CD14-positive monocyte (primary cell): ENCODE results near the gene FAM131A. TPM values are rescaled to one million over a fixed set of nuclear protein-coding genes. Genes with fewer than 3 reads are reported as not detected.

Experiments used
- DNase-seq, 3 donors: peaks; one replicate each; pipeline ENCODE4 v3.0.0-alpha.2; 2011 to 2022
- H2AFZ ChIP-seq: 2 replicates; pipeline ENCODE4 v1.6.0; 2012; ENCODE audit warnings: mild to moderate bottlenecking, low read depth, low read length, inconsistent platforms; ENCODE audit not compliant: insufficient read depth, poor library complexity, severe bottlenecking
- H3K27ac ChIP-seq, 2 donors: 1 replicate in 1 of 2; 2 replicates in 1 of 2; pipeline ENCODE4 v1.5.1; 2012 to 2013; ENCODE audit warnings: low read length in 2 of 2, control low read depth in 1 of 2, inconsistent platforms in 1 of 2, low read depth in 1 of 2, mild to moderate bottlenecking in 1 of 2
- H3K27me3 ChIP-seq, 2 donors: one replicate each; pipeline versions ENCODE4 v1.6.0 to v1.6.1; 2011 to 2013; ENCODE audit warnings: low read length in 2 of 2; ENCODE audit not compliant: control insufficient read depth in 2 of 2, insufficient read depth in 2 of 2
- H3K36me3 ChIP-seq, 2 donors: replicated peaks in 1 of 2; 1 replicate in 1 of 2; 2 replicates in 1 of 2; pipeline versions ENCODE4 v1.5.1 to v1.6.1; 2012 to 2013; ENCODE audit warnings: low read length in 2 of 2, control low read depth in 1 of 2, inconsistent platforms in 1 of 2, mild to moderate bottlenecking in 1 of 2; ENCODE audit not compliant: insufficient read depth in 2 of 2, control insufficient read depth in 1 of 2
- H3K4me1 ChIP-seq, 2 donors: 1 replicate in 1 of 2; 2 replicates in 1 of 2; pipeline versions ENCODE4 v1.5.1 to v1.6.1; 2012 to 2013; ENCODE audit warnings: low read length in 2 of 2, control low read depth in 1 of 2, inconsistent platforms in 1 of 2, mild to moderate bottlenecking in 1 of 2, moderate library complexity in 1 of 2; ENCODE audit not compliant: insufficient read depth in 2 of 2, control insufficient read depth in 1 of 2
- H3K4me2 ChIP-seq: replicated peaks from 2 replicates; pipeline ENCODE3; 2012; ENCODE audit warnings: low read length, moderate library complexity, mild to moderate bottlenecking; ENCODE audit not compliant: poor library complexity, severe bottlenecking; ENCODE audit errors: extremely low read depth
- H3K4me3 ChIP-seq, 3 experiments: fragments of 200-600 bp in 1 of 3; sonication (generic) in 1 of 3; replicated peaks in 1 of 3; 1 replicate in 2 of 3; 2 replicates in 1 of 3; pipeline ENCODE4 v1.5.1; 2011 to 2013; ENCODE audit warnings: low read length in 3 of 3, mild to moderate bottlenecking in 3 of 3, control low read depth in 2 of 3, low read depth in 2 of 3, inconsistent platforms in 1 of 3, moderate library complexity in 1 of 3
- H3K79me2 ChIP-seq: 2 replicates; pipeline ENCODE4 v1.6.0; 2012; ENCODE audit warnings: mild to moderate bottlenecking, control low read depth, inconsistent platforms, low read length, moderate library complexity; ENCODE audit not compliant: insufficient read depth
- H3K9ac ChIP-seq: 2 replicates; pipeline ENCODE4 v1.6.0; 2017; ENCODE audit warnings: low read length, mild to moderate bottlenecking; ENCODE audit not compliant: insufficient read depth, poor library complexity, severe bottlenecking
- H3K9me3 ChIP-seq, 2 donors: replicated peaks in 1 of 2; 1 replicate in 1 of 2; 2 replicates in 1 of 2; pipeline versions ENCODE4 v1.5.1 to v1.6.1; 2012 to 2013; ENCODE audit warnings: low read length in 2 of 2, control low read depth in 1 of 2; ENCODE audit not compliant: control insufficient read depth in 1 of 2, insufficient read depth in 1 of 2
- H4K20me1 ChIP-seq: 2 replicates; pipeline ENCODE4 v1.6.0; 2012; ENCODE audit warnings: mild to moderate bottlenecking, low read length, control low read depth, moderate library complexity; ENCODE audit not compliant: insufficient read depth
- H3K27ac Mint-ChIP-seq, 7 donors: one replicate each; pipeline ENCODE4 v1.8.0; 2020; ENCODE audit warnings: mild to moderate bottlenecking in 7 of 7, mixed read lengths in 7 of 7, moderate library complexity in 6 of 7, inconsistent platforms in 2 of 7
- H3K27me3 Mint-ChIP-seq, 3 donors: one replicate each; pipeline ENCODE4 v1.8.0; 2021 to 2022; ENCODE audit warnings: low read depth in 3 of 3, mild to moderate bottlenecking in 3 of 3, mixed read lengths in 3 of 3, moderate library complexity in 3 of 3, inconsistent platforms in 1 of 3
- H3K36me3 Mint-ChIP-seq, 2 donors: one replicate each; pipeline ENCODE4 v1.8.0; 2020; ENCODE audit warnings: mixed read lengths in 2 of 2, inconsistent platforms in 1 of 2, mild to moderate bottlenecking in 1 of 2
- H3K4me1 Mint-ChIP-seq: one replicate; pipeline ENCODE4 v1.8.0; 2020; ENCODE audit warnings: mild to moderate bottlenecking, mixed read lengths
- H3K4me3 Mint-ChIP-seq, 2 donors: one replicate each; pipeline ENCODE4 v1.8.0; 2020; ENCODE audit warnings: mild to moderate bottlenecking in 2 of 2, mixed read lengths in 2 of 2, moderate library complexity in 1 of 2
- H3K9me3 Mint-ChIP-seq, 7 donors: one replicate each; pipeline ENCODE4 v1.8.0; 2020 to 2022; ENCODE audit warnings: mixed read lengths in 7 of 7, mild to moderate bottlenecking in 6 of 7, moderate library complexity in 6 of 7, inconsistent platforms in 2 of 7
- CTCF ChIP-seq: fragments of 200-600 bp; IDR thresholded peaks from one replicate; pipeline ENCODE4 v1.8.0; 2022; ENCODE audit warnings: antibody characterized with exemption, mild to moderate bottlenecking
- WGBS: methylation state at CpG from one replicate; pipeline ENCODE4 v1.1.5; 2013; ENCODE audit warnings: missing lambda C conversion rate; ENCODE audit not compliant: insufficient coverage; 5-methylcytosine and 5-hydroxymethylcytosine counted together
- intact Hi-C, 2 donors: fragments of 100-400 bp; cut with micrococcal nuclease; formaldehyde crosslinking; loops; one replicate each; pipeline versions ENCODE4 v1.15.0 to v1.15.1; 2023
- polyA plus RNA-seq, 3 donors: library from polyadenylated mRNA; depleted of rRNA in 1 of 3; unstranded in 2 of 3; stranded (reverse) in 1 of 3; fragments of 300-500 nt in 2 of 3; fragments of >200 nt in 1 of 3; fragmentation: Illumina TruSeq in 2 of 3; gene quantifications; 1 replicate in 2 of 3; 2 replicates in 1 of 3; pipeline ENCODE4 v1.2.3, GENCODE V29; 2012 to 2021

FAM131A gene
- polyA plus RNA-seq, 3 donors = 5.8 to 30.6 (median 7.7) TPM

GRCh38 chr3:184380185-184380626, 42.8 kb downstream of the FAM131A start:
- Histone ChIP-seq H3K4me3 (peak overlapping the region in 1 of 3 experiments; percentile 60), H3K9me3 (peaks cover 0 to 10% of the 10 kb centered on the region in 2 donors), H3K4me2 (peak overlapping the region; percentile 59), H2AFZ (peak overlapping the region; percentile 53), H3K27me3 (peaks cover 30 to 69% of the 10 kb centered on the region in 2 donors), H3K79me2 (no peaks in the 10 kb centered on the region), H3K9ac (no peak overlapping the region), H4K20me1 (no peaks in the 10 kb centered on the region), H3K36me3 (no peaks in the 10 kb centered on the region), H3K27ac (no peak overlapping the region), H3K4me1 (peaks cover 13 to 19% of the 10 kb centered on the region in 2 donors)
- no peak overlapping the region for H3K4me3 Mint-ChIP-seq
- H3K27ac Mint-ChIP-seq = no peak overlapping the region
- peaks cover 0 to 8% of the 10 kb centered on the region in 2 donors for H3K36me3 Mint-ChIP-seq
- intact Hi-C loops = no loop called here
- no peak for TF ChIP-seq CTCF
- peaks cover 74 to 80% (median 78%) of the 10 kb centered on the region in 3 donors for H3K27me3 Mint-ChIP-seq
- H3K4me1 Mint-ChIP-seq = peaks cover 19% of the 10 kb centered on the region
- peaks cover 0 to 21% (median 6%) of the 10 kb centered on the region in 7 donors for H3K9me3 Mint-ChIP-seq
- under 1% methylated on average over 49 of the region's 62 CpGs for WGBS
- peak; percentile 17 to 31 (median 27) for DNase-seq

GRCh38 chr3:184380627-184381260, 43.3 kb downstream of the FAM131A start:
- H3K27me3 Mint-ChIP-seq = peaks cover 74 to 76% (median 75%) of the 10 kb centered on the region in 3 donors
- DNase-seq = no peak
- H3K27ac Mint-ChIP-seq = no peak overlapping the region
- H3K9me3 Mint-ChIP-seq = peaks cover 0 to 21% (median 6%) of the 10 kb centered on the region in 7 donors
- 3% methylated on average over 30 of the region's 42 CpGs for WGBS
- H3K27ac ChIP-seq = no peak overlapping the region
- H3K4me1 ChIP-seq = peaks cover 13 to 19% of the 10 kb centered on the region in 2 donors
- H2AFZ ChIP-seq = peak overlapping the region; percentile 62
- no peaks in the 10 kb centered on the region for H4K20me1 ChIP-seq
- H3K4me3 ChIP-seq = peak overlapping the region in 1 of 3 experiments; percentile 60
- peaks cover 0 to 8% of the 10 kb centered on the region in 2 donors for H3K36me3 Mint-ChIP-seq
- H3K4me1 Mint-ChIP-seq = peaks cover 19% of the 10 kb centered on the region
- no peaks in the 10 kb centered on the region for H3K36me3 ChIP-seq
- TF ChIP-seq CTCF = no peak
- H3K4me3 Mint-ChIP-seq = peak overlapping the region; percentile 34 to 86
- no peaks in the 10 kb centered on the region for H3K79me2 ChIP-seq
- intact Hi-C loops = no loop called here
- no peak overlapping the region for H3K9ac ChIP-seq
- peak overlapping the region; percentile 59 for H3K4me2 ChIP-seq
- H3K9me3 ChIP-seq = peaks cover 0 to 10% of the 10 kb centered on the region in 2 donors
- peaks cover 30 to 65% of the 10 kb centered on the region in 2 donors for H3K27me3 ChIP-seq
